ENCODE measurements around the gene CD96.

The CD96 gene

DNA sequence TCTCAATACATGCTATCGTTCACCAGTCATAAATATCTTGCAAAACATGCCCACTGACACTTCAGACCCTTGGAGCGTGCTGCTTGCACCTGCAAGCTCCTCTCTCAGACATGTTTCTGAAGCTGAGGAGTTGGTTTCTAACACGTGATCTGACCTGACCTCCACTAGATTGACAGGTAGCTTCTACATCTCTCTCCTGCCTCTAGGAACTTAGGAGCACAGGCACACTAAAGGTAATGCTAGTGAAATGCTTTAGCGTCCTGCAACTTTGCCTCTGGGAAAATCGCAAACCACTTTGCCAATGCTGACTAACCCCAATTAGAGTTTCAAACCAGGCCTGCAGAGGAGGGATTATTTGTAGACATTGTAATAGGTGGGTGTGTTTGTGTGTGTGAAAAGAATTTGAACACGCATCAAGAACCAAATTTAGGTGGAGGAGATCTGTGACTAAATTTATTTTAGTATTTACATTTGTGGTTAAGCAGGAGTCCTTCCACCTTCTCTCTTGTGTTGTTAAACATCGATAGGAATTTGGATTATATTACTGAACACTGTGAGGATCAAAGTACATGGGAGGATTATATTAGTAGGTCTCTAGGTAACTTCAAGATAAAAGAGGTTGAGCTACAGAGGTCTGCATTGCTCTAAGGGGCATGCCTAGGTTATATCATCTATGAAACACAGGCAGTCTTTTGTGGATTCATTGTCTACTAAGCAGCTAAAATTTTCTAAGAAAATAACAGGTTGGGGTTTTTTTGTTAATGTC is 139.8 kb downstream of the CD96 start:
- no peak for DNase-seq

DNA sequence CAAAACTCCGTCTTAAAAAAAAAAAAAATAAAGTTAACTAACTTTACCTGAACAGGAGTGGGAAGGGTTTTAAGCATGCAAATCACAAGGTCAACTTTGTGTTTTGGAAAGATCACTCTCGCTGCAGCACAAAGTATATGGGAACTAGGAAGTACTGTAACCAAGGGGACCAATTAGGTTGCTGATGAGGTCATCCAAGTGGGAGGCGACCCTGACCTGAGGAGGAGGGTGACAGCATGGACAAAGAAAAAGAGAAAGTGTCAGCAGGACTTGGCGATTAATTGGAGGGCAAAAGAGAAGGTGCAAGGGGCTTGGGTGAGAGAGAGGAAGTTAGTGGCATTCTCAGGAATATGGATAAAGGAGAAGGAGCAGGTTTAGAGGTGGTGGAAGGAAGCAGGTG is 142.6 kb downstream of the CD96 start:
- DNase-seq, result no peak

DNA sequence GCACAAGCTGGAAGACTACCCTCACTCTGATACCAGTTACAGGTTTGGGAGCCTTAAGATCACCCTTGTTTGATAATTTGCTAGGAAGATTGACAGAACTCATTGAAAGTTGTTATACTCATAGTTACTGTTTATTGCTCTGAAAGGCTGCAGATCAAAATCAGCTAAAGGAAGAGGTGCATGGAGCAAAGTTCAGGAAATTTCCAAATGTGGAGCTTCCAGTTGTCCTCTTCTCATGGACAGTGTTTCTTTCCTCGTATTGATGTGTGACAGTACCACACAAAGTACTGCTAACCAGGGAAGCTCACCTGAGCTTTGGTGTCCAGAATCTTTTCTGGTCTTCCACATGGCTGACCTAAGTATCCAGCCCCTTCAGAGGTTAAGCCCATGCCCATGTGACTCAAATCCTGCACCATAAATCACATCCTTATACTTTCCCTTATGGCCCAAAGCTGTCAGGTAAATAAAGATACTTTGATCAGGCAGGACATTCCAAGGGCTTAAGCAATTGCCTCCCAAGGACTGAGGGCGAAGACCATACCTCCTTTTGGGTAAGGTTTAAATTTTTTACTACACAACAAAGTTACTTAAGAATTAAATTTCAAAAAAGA is 146.3 kb downstream of the CD96 start:
- DNase-seq, result no peak

DNA sequence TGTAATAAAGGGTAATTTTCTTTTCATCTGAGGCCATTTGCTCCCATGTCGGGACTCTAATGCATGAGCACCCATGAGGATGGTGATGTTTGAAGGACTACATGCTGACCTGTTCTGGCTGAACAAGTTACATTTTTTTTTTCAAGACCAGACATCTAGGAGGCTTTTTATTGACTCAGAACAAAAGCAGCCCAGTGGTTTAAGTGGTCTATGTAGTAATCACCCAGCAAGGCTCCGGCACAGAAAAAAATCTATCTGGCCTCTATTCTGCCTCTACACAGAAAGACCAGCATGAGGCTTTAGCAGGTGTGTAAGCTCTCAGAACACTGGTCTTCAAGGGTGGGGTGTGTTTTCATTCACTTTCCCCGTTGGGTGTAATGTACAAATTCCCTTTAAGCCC is 148.2 kb downstream of the CD96 start:
- no peak for DNase-seq

DNA sequence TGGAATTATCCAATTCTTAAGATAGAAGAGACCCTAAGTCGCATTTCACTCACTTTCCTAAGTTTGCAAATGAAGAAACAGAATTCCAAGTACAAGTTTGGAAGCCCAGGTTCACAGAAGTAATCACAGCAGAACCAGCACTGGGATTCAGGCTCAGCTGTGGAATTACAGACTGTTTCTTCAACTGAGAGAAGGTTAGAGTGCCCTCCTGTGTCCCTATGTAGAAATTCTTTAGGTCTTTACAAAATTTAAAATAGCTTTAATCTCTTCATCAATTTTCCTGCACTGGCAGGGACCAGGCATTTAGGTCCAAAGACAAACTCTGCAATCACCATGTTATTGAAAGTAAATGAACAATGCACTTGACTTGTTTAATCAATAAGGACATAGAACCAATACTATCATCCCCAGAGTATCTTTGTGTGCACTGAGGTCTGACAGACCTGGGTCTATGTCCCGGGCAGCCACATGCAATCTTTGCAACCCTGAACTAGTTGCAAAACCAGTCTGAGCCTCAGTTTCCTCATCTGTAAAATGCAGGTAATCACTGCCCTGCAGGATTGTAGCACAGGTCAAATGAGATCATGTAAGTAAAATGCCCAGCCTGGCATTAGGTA is 149.4 kb downstream of the CD96 start:
- no peak for DNase-seq

DNA sequence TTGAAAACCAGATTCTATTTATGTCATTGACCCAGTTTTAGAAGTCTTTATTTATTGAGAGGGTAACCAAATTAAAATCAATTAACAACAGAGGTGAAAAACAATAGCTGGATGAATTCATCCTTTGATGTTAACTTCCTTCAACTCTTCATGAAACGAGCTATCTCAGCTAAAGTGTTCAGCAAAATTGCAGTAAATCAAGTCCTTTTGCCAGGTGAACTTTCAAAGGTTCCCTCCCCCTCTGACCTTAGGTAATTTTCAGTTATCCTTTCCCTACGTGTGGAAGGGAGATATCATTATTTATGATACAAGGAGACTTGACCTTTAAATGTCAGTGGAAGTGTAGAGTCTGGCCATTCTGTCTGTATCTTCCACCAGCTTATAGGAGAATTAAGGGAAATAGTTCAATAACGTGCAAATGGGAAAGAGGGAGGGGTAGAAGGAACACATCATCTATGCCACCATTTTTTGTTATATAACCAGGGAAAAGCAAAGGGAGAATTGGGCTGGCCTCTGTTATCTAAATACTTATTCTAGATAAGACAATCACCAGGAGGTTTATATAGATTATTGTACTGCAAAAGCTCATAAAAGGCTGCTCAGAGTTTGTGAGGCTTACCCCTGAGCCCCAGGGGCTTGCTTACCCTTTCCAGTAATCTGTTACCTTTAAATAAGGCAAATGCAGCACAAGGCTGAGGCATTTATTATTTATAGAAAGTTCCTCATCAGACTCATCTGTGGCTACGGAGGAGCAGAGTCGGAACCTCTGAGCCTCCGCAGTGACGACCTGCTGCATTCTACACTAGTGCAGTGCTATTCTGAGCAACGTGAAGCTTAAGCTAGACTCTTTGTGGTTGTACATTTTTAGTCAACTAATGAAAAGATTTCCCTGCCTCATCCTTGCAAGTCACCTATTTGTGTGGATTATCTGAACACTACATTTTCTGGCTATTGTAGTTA is 150.9 kb downstream of the CD96 start:
- DNase-seq, result no peak

DNA sequence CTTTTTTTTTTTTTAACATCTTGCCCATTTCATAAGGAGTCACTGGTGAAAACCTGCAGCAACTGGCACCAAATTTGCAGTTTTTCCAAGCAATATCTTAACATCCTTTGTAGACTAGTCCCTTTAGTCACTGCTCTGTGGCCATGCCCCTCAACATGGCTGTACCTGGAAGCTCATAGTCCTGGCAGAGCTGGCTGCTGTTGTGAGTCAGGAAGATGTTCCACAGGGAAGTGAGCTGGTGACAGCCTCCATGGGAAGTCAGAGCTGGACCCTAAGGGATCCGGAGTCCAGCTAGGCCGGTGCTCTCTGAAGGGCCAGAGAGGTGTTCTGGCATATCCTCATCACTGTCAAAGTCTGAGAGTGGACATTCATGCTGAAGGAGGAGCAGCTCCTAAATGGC is 152.5 kb downstream of the CD96 start:
- no peak for DNase-seq

DNA sequence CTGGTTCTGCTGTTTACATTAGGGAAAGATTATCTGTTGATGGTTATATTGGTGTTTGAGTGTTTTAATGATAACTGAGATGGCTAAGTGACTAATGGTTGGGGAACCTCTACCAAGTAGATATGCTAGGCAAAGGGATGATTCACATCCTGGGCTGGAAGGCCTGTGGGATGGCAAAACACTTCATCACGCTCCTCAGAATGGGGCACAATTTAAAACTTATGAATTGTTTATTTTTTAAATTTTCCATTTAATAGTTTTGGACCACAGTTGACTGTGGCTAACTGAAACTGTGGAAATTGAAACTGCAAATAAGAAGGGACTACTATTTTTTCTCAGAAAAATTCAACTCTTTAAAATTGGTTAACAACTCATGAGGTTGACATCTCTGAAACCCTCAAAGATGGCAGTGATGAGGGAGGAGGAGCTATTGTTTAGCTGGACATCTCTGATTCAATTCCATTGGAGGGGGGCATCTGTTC is 153.7 kb downstream of the CD96 start:
- DNase-seq, result no peak

DNA sequence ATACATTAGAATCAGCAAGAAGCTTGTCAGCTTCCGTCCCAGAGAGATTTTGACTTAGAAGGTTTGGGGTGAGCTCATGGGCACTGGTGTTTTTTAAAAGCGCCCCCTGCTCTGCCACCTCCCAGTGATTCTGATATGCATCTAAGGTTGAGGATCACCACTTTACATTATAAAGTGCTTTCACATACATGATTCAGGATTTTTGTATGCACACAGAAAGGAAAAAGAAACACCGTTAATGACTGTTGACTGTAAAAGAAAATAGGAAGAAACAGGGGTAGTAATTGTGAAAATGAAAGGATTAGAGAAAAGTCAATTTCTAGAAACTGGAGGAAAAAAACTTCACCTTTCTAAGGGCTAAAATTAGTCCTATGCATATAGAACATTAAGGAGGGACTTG is 158.1 kb downstream of the CD96 start:
- DNase-seq, result no peak

DNA sequence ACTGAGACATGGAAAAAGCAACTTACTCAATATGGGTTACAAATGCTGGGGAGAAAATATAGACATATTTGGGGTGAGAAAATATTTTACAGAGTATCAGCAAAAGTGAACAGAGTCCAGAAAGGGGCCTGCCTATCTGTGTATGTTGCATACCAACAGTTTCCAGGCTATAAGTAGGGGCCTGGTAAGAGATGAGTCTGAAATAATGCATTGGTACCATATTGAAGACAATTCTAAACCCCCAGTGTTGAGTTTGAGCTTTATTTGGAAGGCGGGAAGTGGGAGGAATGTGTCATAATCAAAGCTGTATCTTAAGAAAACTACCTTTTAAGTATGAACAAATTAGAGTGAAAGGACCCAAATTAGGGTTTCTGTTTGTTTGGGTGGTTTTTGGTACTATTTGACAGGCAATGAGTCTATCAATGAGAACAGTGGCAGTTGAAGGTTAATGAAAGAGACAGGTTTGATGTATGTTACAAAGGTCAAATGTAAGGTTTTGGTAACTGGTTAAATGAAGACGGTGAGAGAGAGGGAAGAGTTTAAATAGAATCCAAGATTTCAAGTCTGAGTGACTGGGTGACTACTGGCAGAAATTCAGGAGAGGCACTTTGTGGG is 159.4 kb downstream of the CD96 start:
- no peak for DNase-seq

Data from activated gamma-delta T cell treated with Interleukin-2 at 50 U/mL for 16 hours (primary cell).